HEK293 (cell line): Measurements from ENCODE around the gene PRKG1.

Experiments
- ATF2 ChIP-seq: fragments of 450-650 bp; formaldehyde crosslinking; IDR thresholded peaks from 2 replicates; pipeline ENCODE4 v1.5.1; 2016; ENCODE audit warnings: missing biosample characterization, missing genetic modification characterization, low read depth
- CTCF ChIP-seq: fragments of 450-650 bp; formaldehyde crosslinking; IDR thresholded peaks from 2 replicates; pipeline ENCODE4 v1.5.1; 2016; ENCODE audit warnings: missing biosample characterization, missing genetic modification characterization
- GLIS1 ChIP-seq: fragments of 450-650 bp; formaldehyde crosslinking; IDR thresholded peaks from 2 replicates; pipeline ENCODE4 v1.5.1; 2016; ENCODE audit warnings: missing biosample characterization, missing genetic modification characterization
- ZNF274 ChIP-seq, 2 experiments: fragments of 200-500 bp in 1 of 2; fragments of 450-650 bp in 1 of 2; sonication (Bioruptor generic) in 1 of 2; formaldehyde crosslinking in 1 of 2; IDR thresholded peaks; 2 replicates each; pipeline versions ENCODE4 v1.5.1 to v1.6.1; 2014 to 2016; ENCODE audit warnings: borderline replicate concordance in 1 of 2, inconsistent platforms in 1 of 2, low read length in 1 of 2, missing biosample characterization in 1 of 2, missing genetic modification characterization in 1 of 2
- ZNF621 ChIP-seq: fragments of 450-650 bp; formaldehyde crosslinking; IDR thresholded peaks from 2 replicates; pipeline ENCODE4 v1.5.1; 2017; ENCODE audit warnings: missing biosample characterization, missing genetic modification characterization

- no peak for TF ChIP-seq ZNF621 (tag by site-specific recombination)
- TF ChIP-seq ATF2 (tag by site-specific recombination), result no peak
- no peak for TF ChIP-seq GLIS1 (tag by site-specific recombination)
- TF ChIP-seq ZNF274 (IDR thresholded peaks at IDR 0.05; ENCODE audit: low read length), result no peak
- no peak for TF ChIP-seq ZNF274 (tag by site-specific recombination; IDR thresholded peaks at IDR 0.05; ENCODE audit: borderline replicate concordance)
- TF ChIP-seq CTCF, result no peak
These were observed 1258.5 kb downstream of the PRKG1 start for GRCh38 chr10:52332815-52333214.
